ENCODE data around the gene LMAN2L.

LMAN2L gene

GRCh38 chr2:96760036-96760985 lies 20.4 kb upstream of the LMAN2L start, which contains the start of gene CNNM4:
Gene CNNM4 (plus strand): TSS chr2:96760902. CDS start chr2:96761000, 98 bp downstream.
- peak; percentile 87 to 89 for DNase-seq

GRCh38 chr2:96759548-96759947 lies 19.7 kb upstream of the LMAN2L start:
- no peak for DNase-seq

- DNase-seq, result no peak
Observed at GRCh38 chr2:96758987-96759386, 19.1 kb upstream of the LMAN2L start.

GRCh38 chr2:96757477-96757860 lies 17.6 kb upstream of the LMAN2L start:
- DNase-seq, result no peak

- DNase-seq, result no peak
Observed at GRCh38 chr2:96756788-96757476, 17.1 kb upstream of the LMAN2L start.

DNA sequence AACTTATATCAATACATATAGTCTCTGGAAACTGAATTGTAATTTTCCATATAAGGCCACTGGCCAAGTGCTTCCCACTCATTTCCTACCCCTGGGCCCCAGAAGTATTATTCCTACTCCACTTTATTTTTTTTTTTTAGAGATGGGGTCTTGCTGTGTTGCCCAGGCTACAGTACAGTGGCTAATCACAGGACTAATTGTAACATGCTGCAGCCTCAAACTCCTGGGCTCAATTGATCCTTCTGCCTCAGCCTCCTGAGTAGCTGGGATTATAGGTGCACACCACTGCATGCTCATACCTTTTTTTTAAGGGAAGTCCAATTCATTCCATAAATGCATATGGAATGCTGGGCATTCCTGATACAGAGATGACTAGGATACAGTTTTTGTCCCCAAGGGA lies 14.5 kb upstream of the LMAN2L start:
- DNase-seq, result no peak

GRCh38 chr2:96753661-96754282 lies 13.9 kb upstream of the LMAN2L start:
- no peak for DNase-seq

- no peak for DNase-seq
Observed at GRCh38 chr2:96751800-96752199, 11.9 kb upstream of the LMAN2L start.

GRCh38 chr2:96747061-96747617 lies 7.3 kb upstream of the LMAN2L start:
- DNase-seq, result no peak

DNA sequence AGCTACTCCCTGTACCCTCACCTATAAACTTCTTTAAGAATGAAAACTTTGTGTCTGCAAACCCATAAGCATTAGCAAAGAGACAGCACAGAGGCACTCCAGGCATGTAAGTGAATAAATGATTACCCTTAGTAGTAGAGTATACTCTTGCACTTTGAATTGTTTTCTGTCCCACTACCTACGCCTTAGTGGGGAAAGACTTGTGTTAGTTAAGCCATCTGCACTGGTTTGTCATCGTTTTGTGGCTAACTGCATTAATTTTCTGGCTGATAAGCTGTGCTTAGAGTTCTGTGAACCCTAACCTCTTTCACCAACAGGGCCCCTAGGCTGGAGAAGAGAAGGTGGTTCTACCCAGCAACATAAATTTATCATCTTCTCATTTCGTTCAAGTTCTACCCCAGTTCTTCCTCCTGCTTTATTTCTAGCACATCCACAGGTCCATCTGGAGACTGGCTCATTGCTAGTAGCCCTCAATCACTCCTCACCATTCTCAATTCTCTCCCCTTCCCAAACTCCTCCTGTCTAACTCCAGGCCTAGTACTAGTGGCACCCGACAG lies 710 bp downstream of the LMAN2L start:
- no peak for DNase-seq

GRCh38 chr2:96737831-96738230 lies 2.0 kb downstream of the LMAN2L start:
- no peak for DNase-seq

DNA sequence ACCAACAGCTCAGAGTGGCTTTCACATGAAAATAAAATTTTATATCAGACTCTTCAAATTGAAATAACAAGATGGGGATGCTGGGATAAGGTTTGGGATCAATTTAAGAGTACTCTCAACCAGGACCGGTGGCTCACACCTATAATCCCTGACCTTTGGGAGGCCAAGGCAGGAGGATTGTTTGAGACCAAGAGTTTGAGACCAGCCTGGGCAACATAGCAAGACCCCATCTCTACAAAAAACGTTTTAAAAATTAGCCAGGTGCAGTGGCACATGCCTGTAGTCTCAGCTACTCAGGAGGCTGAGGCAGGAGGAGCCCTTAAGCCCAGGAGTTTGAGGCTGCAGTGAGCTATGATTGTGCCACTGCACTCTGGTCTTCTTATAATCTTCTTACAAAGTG lies 2.6 kb downstream of the LMAN2L start:
- DNase-seq, result no peak

DNA sequence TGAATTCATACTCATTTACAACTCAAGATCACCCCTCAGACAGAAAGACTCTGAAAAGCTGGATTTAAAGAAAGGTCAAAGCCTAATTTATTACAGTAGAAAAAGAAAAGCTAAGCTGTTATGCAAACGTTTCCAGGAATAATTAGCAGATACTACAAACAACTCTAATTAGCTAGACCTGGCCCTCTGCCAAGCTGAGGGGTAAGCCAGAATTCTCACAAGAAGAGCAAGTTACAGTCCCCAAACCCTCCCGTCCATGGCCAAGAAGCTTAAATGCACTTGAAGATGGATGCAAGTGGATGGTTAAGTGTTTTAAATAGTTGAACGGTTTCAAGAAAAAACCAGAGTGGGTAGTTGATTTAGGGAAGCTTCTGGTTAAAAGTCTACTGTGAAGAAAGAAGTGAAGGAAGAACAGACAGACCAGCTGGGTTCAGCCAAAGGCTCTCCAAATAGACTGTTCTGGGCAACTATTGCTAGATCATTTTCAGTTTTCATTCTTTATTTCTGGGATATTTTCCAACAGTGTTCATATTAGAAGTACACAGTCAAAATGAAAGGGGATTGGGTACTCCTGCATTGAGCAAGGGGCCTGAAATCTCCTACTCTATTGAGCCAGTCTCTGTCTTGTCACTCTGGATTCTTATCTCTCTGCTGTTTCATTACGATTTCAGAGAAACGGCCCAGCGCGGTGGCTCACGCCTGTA lies 4.8 kb downstream of the LMAN2L start:
- no peak for DNase-seq

DNA sequence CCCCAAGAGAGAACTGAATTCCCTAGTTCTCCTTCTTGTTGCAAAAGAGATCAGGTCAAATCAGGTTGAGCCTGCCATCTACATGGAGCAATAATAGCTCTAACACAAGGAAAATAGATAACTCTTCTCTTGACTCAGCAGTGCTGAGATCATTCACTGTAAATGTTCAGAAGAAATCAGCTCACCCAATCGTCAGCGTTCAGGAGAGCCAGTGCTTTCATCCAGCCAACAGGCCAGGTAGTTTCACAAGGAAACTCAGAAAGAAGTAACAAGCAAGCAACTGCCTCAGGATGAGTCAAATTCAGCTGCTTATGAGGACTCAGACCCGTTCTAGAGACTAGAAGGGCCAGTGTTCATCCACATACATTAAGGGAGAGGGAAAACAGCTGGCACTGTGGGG lies 5.9 kb downstream of the LMAN2L start:
- no peak for DNase-seq

DNA sequence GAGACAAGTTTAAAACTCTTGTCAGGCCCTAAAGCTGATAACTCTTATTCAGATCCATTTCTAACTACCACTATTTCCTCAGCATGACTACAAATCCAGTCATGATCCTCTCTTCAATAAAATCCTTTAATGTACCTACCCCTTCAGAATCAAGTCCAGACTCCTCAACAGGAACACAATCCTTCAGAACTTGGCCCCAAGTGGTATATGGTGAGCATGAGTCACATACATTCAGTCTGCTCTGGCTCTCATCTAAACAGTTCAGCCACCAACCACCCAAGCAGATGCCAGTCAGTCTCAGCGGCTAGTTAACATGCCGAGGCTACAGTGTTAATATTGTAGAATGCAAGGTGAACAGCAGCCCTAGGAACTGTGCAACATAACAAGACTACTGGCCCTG lies 9.7 kb downstream of the LMAN2L start:
- DNase-seq, result no peak

- DNase-seq, result no peak
Observed at GRCh38 chr2:96729748-96730147, 10.1 kb downstream of the LMAN2L start.

DNA sequence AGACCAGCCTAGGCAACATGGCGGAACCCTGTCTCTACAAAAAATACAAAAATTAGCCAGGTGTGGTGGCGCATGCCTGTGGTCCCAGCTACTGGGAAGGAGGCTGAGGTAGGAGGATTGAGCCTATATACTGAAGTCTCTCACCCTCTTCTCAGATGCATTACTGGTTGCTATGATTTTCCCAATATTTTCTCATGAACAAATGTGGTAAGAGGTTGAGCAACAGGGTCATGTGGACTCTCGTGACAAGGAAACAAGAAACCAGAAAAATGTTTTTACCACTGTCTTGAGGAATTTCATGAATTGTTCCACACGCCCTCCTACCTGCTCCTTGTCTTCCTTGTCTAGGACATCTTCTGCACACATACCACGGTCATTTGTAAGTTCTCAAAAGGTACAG lies 12.4 kb downstream of the LMAN2L start:
- no peak for DNase-seq

- no peak for DNase-seq
Observed at GRCh38 chr2:96726131-96726530, 13.7 kb downstream of the LMAN2L start.

DNA sequence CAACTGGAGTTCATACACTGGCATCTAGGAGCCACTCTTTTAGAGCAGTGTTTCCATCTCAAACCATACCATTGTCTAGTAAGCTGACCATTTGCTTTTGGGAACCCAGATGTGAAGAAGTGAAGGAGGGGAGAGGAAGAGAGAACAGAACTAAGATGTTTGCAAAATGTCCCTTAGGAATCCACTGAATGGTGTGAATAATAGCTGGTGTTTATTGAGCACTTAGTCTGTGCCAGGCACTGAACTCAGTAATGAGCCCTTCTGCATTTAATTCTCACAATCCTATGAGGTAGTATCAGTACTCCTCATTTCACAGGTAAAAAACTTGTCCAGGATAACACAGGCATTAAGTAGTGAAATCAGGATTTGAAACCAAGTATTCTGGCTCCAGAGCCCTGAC lies 23.5 kb downstream of the LMAN2L start:
- no peak for DNase-seq

- DNase-seq, result no peak
Observed at GRCh38 chr2:96715658-96716057, 24.2 kb downstream of the LMAN2L start.

GRCh38 chr2:96710985-96711384 lies 28.9 kb downstream of the LMAN2L start:
- no peak for DNase-seq

GRCh38 chr2:96703021-96703751 lies 36.7 kb downstream of the LMAN2L start:
- no peak for DNase-seq
